ENCODE results near the gene TCL1B.

DNA sequence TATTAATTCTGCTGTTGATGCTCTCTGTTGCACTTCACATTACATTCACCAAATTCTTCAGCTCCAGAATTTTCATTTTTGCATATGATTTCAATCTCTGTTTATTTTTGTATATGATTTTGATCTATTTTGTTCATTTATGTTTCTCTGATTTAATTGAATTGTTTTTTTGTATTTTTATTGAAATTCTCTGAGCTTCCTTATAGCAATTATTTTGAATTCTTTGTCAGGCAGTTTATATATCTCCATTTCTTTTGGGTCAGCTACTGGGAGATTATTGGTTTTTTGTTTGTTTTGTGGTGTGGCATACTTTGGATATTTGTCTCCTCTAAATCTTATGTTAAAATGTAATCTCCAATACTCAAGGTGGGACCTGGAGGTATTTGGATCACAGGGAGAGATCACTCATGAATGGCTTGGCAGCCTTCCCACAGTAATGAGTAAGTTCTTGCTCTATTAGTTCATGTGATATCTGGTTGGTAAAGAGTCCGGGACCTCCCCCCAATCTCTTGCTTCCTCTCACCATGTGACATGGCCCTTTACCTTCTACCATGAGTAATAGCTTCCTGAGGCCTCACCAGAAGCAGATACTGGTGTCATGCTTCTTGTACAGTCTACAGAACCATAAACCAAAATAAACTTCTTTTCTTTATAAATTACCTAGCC is 36.4 kb downstream of the TCL1B start:
- no peak for TF ChIP-seq SP1 (IDR thresholded peaks at IDR 0.05)
- no peak for TF ChIP-seq BHLHE40 (IDR thresholded peaks at IDR 0.05; ENCODE audit: borderline replicate concordance)
- TF ChIP-seq ELF4 (IDR thresholded peaks at IDR 0.05), result no peak
- no peak for TF ChIP-seq FOXK2 (IDR thresholded peaks at IDR 0.05)
- TF ChIP-seq ARNT (IDR thresholded peaks at IDR 0.05), result no peak
- TF ChIP-seq, protein P1, sequence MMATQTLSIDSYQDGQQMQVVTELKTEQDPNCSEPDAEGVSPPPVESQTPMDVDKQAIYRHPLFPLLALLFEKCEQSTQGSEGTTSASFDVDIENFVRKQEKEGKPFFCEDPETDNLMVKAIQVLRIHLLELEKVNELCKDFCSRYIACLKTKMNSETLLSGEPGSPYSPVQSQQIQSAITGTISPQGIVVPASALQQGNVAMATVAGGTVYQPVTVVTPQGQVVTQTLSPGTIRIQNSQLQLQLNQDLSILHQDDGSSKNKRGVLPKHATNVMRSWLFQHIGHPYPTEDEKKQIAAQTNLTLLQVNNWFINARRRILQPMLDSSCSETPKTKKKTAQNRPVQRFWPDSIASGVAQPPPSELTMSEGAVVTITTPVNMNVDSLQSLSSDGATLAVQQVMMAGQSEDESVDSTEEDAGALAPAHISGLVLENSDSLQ (IDR thresholded peaks at IDR 0.05), result no peak
- TF ChIP-seq HDGF (IDR thresholded peaks at IDR 0.05; ENCODE audit: borderline replicate concordance), result no peak
- no peak for TF ChIP-seq CTBP1 (IDR thresholded peaks at IDR 0.05; ENCODE audit: borderline replicate concordance)
